Endothelial cell of umbilical vein (primary cell): Measurements from ENCODE around the gene NEU1. TPM values are rescaled to one million over a fixed set of nuclear protein-coding genes. Genes with fewer than 3 reads are reported as not detected.

Experiments used
- BruUV-seq: library from RNA; stranded (reverse); fragments of 400-500 nt; replicated peaks from 2 replicates; lab custom pipeline; 2021; lab: Mats Ljungman, UMichigan
- CTCF ChIA-PET: fragments of 300-600, 350-600 bp; sonication (Branson Sonifier 250); formaldehyde crosslinking; loops from one replicate; lab custom pipeline; 2021; ENCODE audit warnings: antibody characterized with exemption, inconsistent platforms; lab: Charles Lee
- POLR2A ChIA-PET: fragments of 300-600, 350-600 bp; sonication (Branson Sonifier 250); formaldehyde crosslinking; loops from one replicate; lab custom pipeline; 2021; ENCODE audit warnings: antibody characterized with exemption, inconsistent platforms; lab: Charles Lee
- DNase-seq: peaks from one replicate; pipeline ENCODE4 v3.0.0-alpha.2; 2011; ENCODE audit warnings: low read depth, low spot score
- FAIRE-seq: peaks from 2 replicates; lab custom pipeline; 2011; peaks lifted over from hg19 to GRCh38; lab: Jason Lieb, UNC
- H2AFZ ChIP-seq: 2 replicates; pipeline ENCODE4 v1.6.0; 2012; ENCODE audit warnings: low read depth, low read length, control low read depth, inconsistent platforms
- H3K27ac ChIP-seq: 2 replicates; pipeline ENCODE4 v1.5.1; 2011; ENCODE audit warnings: low read depth, mild to moderate bottlenecking, control low read depth, low read length, moderate library complexity; ENCODE audit not compliant: insufficient read depth
- H3K27me3 ChIP-seq, 2 experiments: 2 replicates each; pipeline versions ENCODE4 v1.6.0 to v1.6.1; 2011; ENCODE audit warnings: low read length in 2 of 2, mixed read lengths in 1 of 2; ENCODE audit not compliant: control insufficient read depth in 2 of 2, insufficient read depth in 2 of 2
- H3K36me3 ChIP-seq, 2 experiments: 2 replicates in 1 of 2; 3 replicates in 1 of 2; pipeline ENCODE4 v1.5.1; 2011; ENCODE audit warnings: low read length in 2 of 2, mild to moderate bottlenecking in 1 of 2, moderate library complexity in 1 of 2; ENCODE audit not compliant: control insufficient read depth in 2 of 2, insufficient read depth in 2 of 2; ENCODE audit errors: extremely low read depth in 1 of 2
- H3K4me1 ChIP-seq: 3 replicates; pipeline ENCODE4 v1.5.1; 2011; ENCODE audit warnings: mild to moderate bottlenecking, low read length; ENCODE audit not compliant: control insufficient read depth, insufficient read depth; ENCODE audit errors: extremely low read depth
- H3K4me2 ChIP-seq: 2 replicates; pipeline ENCODE4 v1.6.1; 2011; ENCODE audit warnings: low read length, control low read depth, mixed read lengths; ENCODE audit not compliant: insufficient read depth
- H3K4me3 ChIP-seq, 3 experiments: fragments of 200-600 bp in 1 of 3; sonication (generic), shearing (Covaris generic) in 1 of 3; replicated peaks in 1 of 3; 2 replicates each; pipeline ENCODE4 v1.5.1; 2011 to 2016; ENCODE audit warnings: control low read depth in 3 of 3, low read length in 3 of 3, mild to moderate bottlenecking in 2 of 3, inconsistent platforms in 1 of 3, low read depth in 1 of 3, moderate library complexity in 1 of 3; ENCODE audit not compliant: insufficient read depth in 1 of 3
- H3K79me2 ChIP-seq: 2 replicates; pipeline ENCODE4 v1.6.0; 2012; ENCODE audit warnings: low read length, inconsistent platforms; ENCODE audit not compliant: control insufficient read depth, insufficient read depth
- H3K9ac ChIP-seq: replicated peaks from 2 replicates; pipeline ENCODE3; 2011; ENCODE audit warnings: low read length, control low read depth; ENCODE audit not compliant: insufficient read depth; ENCODE audit errors: extremely low read depth
- H3K9me1 ChIP-seq: replicated peaks from 3 replicates; pipeline ENCODE4 v1.6.0; 2011; ENCODE audit warnings: mild to moderate bottlenecking, low read length; ENCODE audit not compliant: control insufficient read depth, insufficient read depth; ENCODE audit errors: extremely low read depth
- H3K9me3 ChIP-seq: replicated peaks from 2 replicates; pipeline ENCODE4 v1.5.1; 2012; ENCODE audit warnings: low read length, inconsistent platforms; ENCODE audit not compliant: control insufficient read depth, insufficient read depth
- H4K20me1 ChIP-seq: replicated peaks from 2 replicates; pipeline ENCODE3; 2011; ENCODE audit warnings: mild to moderate bottlenecking, low read length; ENCODE audit not compliant: control insufficient read depth, insufficient read depth; ENCODE audit errors: extremely low read depth
- CTCF ChIP-seq, 2 donors: IDR thresholded peaks; 1 replicate in 1 of 2; 2 replicates in 1 of 2; pipeline ENCODE4 v1.5.1; 2011; ENCODE audit warnings: low read length in 2 of 2, mild to moderate bottlenecking in 2 of 2, moderate library complexity in 2 of 2, control low read depth in 1 of 2, inconsistent platforms in 1 of 2, low read depth in 1 of 2; ENCODE audit not compliant: insufficient read depth in 1 of 2; ENCODE audit errors: extremely low read depth in 1 of 2
- EZH2 ChIP-seq: IDR thresholded peaks from 2 replicates; pipeline ENCODE4 v1.6.1; 2012; ENCODE audit warnings: borderline replicate concordance, low read depth, mild to moderate bottlenecking, moderate library complexity, low read length, inconsistent platforms; ENCODE audit not compliant: severe bottlenecking
- FOS ChIP-seq: IDR thresholded peaks from 2 replicates; pipeline ENCODE4 v1.6.1; 2011; ENCODE audit warnings: mild to moderate bottlenecking, low read length, moderate library complexity, borderline replicate concordance; ENCODE audit not compliant: insufficient read depth
- GATA2 ChIP-seq: IDR thresholded peaks from 2 replicates; pipeline ENCODE4 v1.7.0; 2011; ENCODE audit warnings: low read depth, mild to moderate bottlenecking, moderate library complexity, mixed read lengths, low read length; ENCODE audit not compliant: insufficient read length, insufficient read depth
- JUN ChIP-seq: IDR thresholded peaks from 2 replicates; pipeline ENCODE4 v1.6.1; 2011; ENCODE audit warnings: borderline replicate concordance, low read depth; ENCODE audit not compliant: insufficient read length, insufficient read depth
- MAX ChIP-seq: IDR thresholded peaks from 2 replicates; pipeline ENCODE4 v1.6.1; 2011; ENCODE audit not compliant: insufficient read depth, insufficient read length
- MYC ChIP-seq: IDR thresholded peaks from one replicate; pipeline ENCODE4 v1.6.1; 2011; ENCODE audit warnings: mild to moderate bottlenecking, low read depth, low read length
- POLR2A ChIP-seq: IDR thresholded peaks from 2 replicates; pipeline ENCODE4 v1.6.1; 2012; ENCODE audit warnings: low read depth, mild to moderate bottlenecking, control low read depth, low read length
- POLR2AphosphoS5 ChIP-seq: IDR thresholded peaks from 2 replicates; pipeline ENCODE4 v1.6.1; 2012; ENCODE audit warnings: low read depth, mild to moderate bottlenecking, control low read depth, low read length, moderate library complexity; ENCODE audit not compliant: insufficient read depth
- dilution Hi-C: fragments of 300-500 bp; cut with MboI; formaldehyde crosslinking; loops from one replicate; pipeline ENCODE4 v1.15.0; 2019; ENCODE audit warnings: low sequenced_read_pairs; ENCODE audit not compliant: extremely low pct_ligation_motif_present
- intact Hi-C: fragments of 100-400 bp; cut with micrococcal nuclease; formaldehyde crosslinking; loops from one replicate; pipeline ENCODE4 v1.10.0; 2022
- polyA plus RNA-seq, 4 experiments: library from polyadenylated mRNA; depleted of rRNA in 3 of 4; stranded (reverse) in 3 of 4; unstranded in 1 of 4; fragments of >200 nt; gene quantifications; 2 replicates each; pipeline versions ENCODE4 v1.2.1 to v1.2.3, GENCODE V29; 2011 to 2012; ENCODE audit warnings: missing spikeins in 1 of 4
- total RNA-seq: library from RNA; stranded (reverse); gene quantifications from 2 replicates; pipeline ENCODE4 v1.2.3, GENCODE V29; 2021

The NEU1 gene
- total and polyA plus RNA-seq, 2 donors (not counting 3 experiments of a cell fraction or from before 2014, with no cell fraction given), result 62.8 to 111 TPM

- ChIA-PET POLR2A (no interaction called here), CTCF (no interaction called here)
- H3K9me1 ChIP-seq, result no peaks in the 10 kb centered on the region
- intact Hi-C loops (no loop called here), dilution Hi-C loops (no loop called here)
- no peak for FAIRE-seq
- H3K9me3 ChIP-seq, result no peaks in the 10 kb centered on the region
- no peaks in the 10 kb centered on the region for H3K79me2 ChIP-seq
- H3K4me1 ChIP-seq, result peaks cover 6% of the 10 kb centered on the region
- no TSS peak for BruUV-seq
- H2AFZ ChIP-seq, result no peak overlapping the region
- no peak overlapping the region for H3K9ac ChIP-seq
- H3K4me2 ChIP-seq, result no peak overlapping the region
- H3K27ac ChIP-seq, result no peak overlapping the region
- TF ChIP-seq FOS, result no peak
- TF ChIP-seq POLR2AphosphoS5, result no peak
- TF ChIP-seq MAX, result no peak
- no peak for TF ChIP-seq POLR2A
- TF ChIP-seq GATA2, result no peak
- no peak for TF ChIP-seq EZH2
- no peak for TF ChIP-seq JUN
- TF ChIP-seq CTCF (IDR thresholded peaks at IDR 0.05; ENCODE audit: extremely low read depth in 1 of 2, insufficient read depth in 1 of 2, low read depth in 1 of 2, low read length in 2 of 2), result no peak
- no peak for TF ChIP-seq MYC
- H4K20me1 ChIP-seq, result no peaks in the 10 kb centered on the region
- peaks cover 0 to 34% of the 10 kb centered on the region in 2 experiments for H3K36me3 ChIP-seq
- no peak for DNase-seq
- H3K4me3 ChIP-seq, result no peak overlapping the region
- no peaks in the 10 kb centered on the region for H3K27me3 ChIP-seq
Measured at GRCh38 chr6:31879143-31879542, 16.5 kb upstream of the NEU1 start.
